ENCODE measurements around the gene CCR9.
A peak's percentile ranks its signal among the peaks of the same experiment; 100 is the strongest.

Gene CCR9

DNA sequence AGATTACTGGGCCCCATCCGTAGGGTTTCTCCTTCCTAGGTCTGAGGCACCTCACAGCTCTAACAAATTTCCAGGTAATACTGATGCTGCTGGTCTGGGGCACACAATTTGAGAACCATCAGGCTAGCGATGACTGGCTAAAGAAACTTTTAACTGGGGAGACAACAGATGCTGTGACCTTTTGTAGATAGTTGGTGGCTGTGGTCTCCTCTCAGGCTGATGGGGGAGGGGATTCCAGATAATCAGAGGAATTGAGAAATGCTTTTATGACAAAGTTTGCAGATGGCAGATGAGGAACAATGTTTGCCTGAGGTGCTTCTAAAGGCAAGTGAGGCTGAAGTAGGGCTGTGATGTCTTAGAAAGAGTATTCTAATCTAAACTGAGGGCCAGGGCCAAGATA lies 13.8 kb upstream of the CCR9 start:
- no peak for DNase-seq (ENCODE audit: low read depth)

DNA sequence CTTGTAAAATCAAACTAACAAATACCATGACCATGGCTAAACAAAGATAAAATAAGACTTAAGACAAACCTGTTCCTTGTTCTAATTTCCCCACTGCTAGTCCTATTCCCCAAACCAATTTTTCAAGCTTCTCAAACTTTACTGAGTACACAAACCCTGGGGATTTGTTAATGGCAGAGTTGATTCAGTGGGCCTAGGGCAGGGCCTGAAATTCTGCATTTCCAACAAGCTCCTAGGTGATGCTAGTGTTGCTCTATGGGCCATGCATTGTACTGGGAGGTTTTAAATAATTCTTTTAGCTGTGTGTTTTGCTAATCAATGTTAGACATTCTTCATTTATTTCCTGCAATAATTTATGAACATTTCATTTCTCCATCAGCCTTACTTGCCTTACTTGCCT lies 13.3 kb upstream of the CCR9 start:
- DNase-seq (ENCODE audit: low read depth), result no peak

DNA sequence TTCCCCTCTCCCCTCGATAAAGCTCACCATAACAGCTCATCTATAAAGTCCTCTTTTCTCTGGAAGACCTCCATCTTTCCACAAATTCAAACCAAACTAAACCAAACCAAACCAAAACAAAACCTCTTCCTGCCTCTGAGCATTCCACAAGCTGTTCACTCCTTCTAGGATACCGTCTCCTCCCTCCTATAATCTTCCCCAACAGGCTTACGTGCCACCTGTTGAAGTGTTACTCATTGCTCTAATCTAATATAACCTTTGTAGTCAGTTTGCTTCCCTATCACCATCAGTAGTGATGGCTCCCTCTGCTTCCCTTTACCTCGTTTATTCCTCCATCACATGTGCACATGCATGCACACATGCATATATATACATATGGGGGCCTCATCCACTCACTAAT lies 12.7 kb upstream of the CCR9 start:
- DNase-seq (ENCODE audit: low read depth), result no peak

DNA sequence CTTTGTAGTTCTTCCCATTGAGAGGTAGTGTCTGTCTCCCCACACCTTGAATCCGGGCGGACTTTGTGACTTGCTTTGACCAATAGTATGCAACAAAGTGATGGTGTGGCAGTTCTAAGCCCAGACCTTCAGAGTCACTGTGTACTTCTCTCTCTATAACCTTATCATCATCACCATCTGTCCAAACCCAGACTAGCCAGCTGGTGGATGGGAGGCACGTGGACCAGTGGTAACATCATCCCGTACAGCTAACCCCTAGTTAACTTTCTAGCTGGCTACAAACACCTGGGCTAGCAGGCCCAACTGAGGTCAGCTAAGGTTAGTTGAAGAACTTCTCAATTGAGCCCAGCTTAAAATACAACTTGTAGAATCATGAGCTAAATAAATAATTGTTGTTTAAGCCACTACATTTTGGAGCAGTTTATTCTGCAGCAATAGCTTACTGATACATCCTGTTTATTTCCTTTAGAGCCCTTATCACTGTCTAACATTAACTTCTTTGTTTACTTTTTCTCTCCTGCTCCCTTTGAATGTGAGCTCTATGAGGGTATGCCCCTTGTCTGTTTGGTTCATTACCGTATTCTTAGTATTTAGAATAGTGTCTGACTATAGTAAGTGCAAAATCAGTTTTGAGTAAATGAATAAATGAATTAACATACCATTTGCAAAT lies 11.5 kb upstream of the CCR9 start:
- no peak for DNase-seq (ENCODE audit: low read depth)

DNA sequence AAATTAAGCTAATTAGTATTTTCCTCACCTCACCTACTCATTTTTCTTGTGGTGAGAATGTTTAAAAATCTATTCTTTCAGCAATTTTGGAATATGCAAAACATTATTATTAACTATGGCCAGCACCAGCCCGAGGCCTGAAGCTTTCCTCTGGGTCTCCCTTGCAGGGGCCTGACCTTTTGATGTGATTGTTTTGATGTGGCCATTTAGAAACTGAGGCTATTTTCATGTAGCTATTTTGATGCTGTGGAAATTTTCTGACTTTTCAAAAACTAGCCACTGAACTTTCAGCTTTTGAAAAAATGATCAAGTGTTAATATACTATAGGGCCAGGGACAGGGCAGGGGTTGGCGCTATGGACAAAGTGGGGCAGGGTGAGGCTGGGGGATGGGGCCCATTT lies 8.2 kb upstream of the CCR9 start:
- no peak for DNase-seq (ENCODE audit: low read depth)

DNA sequence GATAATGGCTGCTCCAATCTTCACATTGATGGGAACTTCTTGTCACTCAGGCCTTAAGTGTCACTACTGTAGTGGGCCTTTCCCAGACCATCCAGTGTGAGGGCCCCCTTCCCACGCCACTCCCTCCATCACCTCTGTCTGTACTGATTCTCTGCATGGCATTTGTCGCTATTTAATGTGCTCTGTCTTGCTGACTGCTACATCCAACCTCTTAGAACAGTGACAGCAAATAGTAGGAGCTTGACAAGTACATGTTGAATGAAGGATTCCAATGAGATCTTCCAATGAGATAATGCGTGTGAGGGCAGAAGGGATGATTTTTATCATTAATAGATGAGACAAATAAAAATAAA lies 5.6 kb upstream of the CCR9 start:
- DNase-seq (ENCODE audit: low read depth), result no peak

DNA sequence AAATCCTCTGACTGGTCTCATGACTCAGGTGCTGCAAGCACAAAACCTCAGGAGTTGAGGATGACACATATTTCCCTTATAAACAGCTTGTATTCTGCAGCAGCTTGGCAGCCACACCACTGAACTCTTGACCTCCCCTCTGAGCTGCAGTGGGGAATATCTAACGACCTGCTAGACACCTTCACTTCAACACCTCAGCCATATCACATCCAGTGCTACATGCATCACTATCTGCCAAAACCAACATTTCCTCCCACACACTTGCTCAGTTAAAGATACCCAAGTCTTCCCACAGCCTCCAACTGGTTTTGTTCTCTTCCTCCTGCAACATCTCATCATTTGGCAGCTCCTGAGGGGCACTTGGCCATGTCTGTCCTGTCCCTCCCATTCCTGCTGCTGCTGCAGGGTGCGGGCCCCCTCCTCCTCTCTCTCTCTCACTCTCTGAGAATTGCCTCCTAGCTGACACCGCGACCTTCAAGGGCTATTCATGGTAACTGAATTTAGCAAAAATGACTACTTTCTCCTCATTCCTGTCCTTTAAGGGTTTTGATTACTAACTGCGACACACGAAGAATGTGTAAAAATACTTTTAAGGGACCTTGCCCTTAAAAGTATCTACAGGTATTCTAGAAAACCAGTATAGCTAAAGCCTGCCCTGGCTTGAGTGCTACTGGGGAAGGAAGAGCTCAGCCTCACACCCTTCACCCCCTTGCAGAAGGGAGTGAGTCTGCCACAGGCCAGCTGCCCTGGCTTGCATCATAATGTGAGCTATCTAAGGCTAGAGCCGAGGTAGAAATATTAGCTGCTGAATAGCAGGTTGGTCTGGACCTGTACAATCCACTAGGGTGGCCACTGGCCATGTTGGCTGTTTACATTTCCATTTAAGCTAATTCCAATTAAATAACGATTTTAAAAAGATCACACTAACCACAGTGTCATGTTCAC lies 5.0 kb upstream of the CCR9 start:
- peak; percentile 8 for DNase-seq (ENCODE audit: low read depth)

DNA sequence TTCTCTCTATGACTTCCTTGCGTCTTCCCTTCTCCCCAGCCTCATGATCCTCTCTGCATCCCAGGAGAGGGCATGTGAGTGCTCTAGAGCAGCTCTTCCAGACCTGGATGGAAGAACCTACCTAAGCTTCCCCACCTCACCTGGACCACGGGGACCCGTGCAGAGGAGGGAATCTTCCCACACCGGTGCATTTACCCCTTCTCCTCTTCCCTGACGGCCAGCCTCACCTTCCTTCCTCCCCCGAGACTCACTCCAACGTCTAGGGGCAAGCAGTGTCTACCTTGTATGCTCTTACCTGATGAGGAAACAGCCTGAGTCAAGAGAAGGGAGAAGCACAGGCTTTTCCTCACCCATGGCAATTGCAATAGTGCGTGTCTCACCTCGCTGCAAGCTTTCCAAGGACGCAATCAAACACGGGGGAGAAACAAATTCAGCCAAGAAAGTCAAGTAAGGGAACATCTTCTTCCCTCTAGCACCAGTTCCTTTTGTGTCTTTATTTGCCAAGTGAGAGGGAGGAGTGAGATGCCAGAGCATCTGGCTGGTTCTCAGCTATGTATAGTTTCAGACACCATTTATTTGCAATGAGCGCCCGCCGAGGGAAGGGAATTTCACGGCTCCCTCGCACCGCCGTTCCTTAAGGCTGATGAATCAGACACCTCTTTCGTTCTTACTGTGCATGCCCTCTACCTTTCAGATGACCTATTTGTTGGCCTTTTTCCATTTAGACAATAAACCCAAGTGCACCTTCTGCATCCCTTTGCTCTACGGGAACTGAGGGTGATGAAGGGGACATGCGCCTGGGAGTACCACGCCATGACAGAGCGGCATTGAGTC lies 1.8 kb upstream of the CCR9 start:
- no peak for DNase-seq (ENCODE audit: low read depth)

DNA sequence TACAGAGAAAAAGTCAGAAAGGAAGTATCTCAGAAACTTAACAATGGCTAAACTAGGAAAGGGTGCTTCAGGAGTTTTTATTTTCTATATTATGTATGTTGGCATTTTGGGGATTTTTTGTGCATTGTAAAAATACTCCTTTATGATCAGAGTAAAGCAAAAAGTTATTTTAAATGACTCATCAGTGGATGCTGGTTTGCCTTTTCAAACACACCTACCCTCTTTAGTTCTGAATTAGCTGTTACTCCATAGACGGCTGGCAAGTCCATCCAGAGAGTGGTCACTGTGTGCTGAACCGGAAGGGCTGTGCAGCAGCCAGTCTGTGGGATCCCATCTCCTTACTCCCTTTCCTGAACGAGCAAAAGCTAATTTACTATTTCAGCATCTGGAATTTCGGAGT lies 942 bp downstream of the CCR9 start:
- no peak for DNase-seq (ENCODE audit: low read depth)

DNA sequence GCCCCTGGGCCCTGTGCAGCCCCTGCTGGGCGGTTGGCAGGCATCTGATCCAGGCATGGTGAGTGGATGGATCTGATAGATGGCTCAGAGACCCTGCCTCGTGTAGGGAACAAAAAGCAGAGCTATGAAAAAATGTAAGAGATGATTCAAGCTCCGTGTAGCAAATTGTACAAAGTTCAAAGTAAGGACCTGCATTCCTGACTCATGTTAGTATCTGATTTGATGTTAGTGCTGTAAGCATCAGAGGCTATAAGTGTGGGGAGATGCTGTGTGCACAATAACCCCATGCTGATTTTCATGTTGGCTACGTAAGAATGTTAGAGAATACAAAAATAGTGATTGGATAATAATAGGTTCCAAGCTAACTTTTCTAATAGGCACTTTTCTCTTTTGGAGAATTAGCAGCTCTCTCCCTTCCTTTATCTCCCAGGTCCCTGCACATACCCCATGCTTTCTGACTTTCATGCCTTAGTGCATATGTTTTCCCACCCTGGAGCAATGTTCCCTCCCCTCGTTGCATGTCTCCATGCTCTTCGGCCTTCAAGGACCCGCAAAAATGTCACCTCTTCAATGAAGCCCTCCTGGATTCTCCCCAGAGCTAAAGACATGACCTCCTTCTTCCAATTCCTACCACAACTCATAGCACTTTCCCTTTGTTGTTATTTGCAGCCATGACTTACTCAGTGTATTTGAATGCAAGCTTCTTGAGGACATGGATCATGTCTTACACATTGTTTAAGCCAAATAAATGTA lies 1.6 kb downstream of the CCR9 start:
- DNase-seq (ENCODE audit: low read depth), result no peak

DNA sequence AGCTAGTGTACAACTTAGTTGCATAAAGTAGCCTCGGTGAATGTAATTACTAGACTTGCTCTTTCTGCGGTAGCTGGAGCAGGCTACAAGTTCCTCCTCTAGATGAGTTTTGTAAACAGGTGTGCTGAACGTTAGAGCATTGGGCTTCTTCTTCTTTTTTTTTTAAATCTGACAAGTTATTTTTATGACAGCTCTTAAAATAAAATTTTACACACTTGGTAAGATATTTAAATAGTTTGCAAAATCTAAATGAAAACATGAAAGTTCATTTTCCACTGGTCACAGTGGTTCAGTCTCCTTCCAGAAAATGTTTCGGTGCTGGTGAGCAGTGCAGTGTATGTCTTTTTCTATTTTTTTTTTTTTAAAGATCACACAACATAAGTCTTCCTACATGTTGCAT lies 3.0 kb downstream of the CCR9 start:
- no peak for DNase-seq (ENCODE audit: low read depth)

DNA sequence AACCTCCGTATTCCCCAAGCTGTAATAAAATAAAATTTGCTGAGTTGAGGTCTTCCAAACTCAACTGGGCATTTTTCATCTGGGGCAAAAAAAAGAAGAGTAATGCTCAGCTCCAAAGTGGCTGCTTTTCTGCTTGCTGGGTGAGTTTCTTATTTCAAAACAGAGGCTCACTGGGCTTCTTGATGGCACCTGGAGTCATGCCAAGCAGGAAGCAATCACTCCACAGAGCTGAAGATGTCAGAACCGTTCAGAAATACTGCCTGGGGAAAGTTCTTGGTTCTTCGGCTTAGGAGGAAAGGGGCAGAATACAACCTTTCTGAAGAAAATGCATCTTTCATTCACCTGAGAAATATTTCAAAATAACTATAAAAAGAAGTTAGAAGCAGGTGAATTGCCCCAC lies 4.1 kb downstream of the CCR9 start:
- no peak for DNase-seq (ENCODE audit: low read depth)

DNA sequence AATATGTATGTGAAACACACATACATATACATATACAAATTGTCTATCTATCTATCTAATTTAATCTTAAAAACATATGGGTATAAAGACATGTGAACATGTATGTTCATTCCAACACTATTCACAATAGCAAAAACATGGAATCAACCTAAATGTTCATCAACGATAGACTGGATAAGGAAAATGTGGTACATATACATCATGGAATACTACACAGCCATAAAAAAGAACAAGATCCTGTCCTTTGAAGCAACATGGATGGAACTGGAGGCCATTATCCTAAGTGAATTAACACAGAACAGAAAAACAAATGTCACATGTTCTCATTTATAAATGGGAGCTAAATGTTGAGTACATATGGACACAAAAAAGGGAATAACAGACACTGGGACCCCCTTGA lies 5.8 kb downstream of the CCR9 start:
- no peak for DNase-seq (ENCODE audit: low read depth)

DNA sequence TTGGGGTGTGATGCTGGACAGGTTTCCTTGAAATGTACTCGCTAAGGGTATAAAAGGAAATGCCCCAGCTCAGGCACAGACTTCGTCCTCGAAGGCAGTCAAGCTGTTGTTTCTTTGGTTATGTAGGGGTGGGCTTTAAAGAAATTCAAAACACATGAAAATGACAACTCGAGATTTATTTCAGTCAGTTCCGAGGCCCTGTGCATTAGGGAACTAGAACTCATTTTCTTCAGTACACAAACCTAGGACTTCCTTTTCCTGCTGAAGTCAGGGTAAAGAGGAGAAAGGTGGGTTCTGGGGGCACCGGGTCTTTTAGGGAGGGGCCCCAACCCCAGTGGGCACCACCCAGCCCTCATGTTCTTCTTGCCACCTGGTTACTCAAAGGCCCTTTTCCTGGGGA lies 7.7 kb downstream of the CCR9 start:
- no peak for DNase-seq (ENCODE audit: low read depth)

DNA sequence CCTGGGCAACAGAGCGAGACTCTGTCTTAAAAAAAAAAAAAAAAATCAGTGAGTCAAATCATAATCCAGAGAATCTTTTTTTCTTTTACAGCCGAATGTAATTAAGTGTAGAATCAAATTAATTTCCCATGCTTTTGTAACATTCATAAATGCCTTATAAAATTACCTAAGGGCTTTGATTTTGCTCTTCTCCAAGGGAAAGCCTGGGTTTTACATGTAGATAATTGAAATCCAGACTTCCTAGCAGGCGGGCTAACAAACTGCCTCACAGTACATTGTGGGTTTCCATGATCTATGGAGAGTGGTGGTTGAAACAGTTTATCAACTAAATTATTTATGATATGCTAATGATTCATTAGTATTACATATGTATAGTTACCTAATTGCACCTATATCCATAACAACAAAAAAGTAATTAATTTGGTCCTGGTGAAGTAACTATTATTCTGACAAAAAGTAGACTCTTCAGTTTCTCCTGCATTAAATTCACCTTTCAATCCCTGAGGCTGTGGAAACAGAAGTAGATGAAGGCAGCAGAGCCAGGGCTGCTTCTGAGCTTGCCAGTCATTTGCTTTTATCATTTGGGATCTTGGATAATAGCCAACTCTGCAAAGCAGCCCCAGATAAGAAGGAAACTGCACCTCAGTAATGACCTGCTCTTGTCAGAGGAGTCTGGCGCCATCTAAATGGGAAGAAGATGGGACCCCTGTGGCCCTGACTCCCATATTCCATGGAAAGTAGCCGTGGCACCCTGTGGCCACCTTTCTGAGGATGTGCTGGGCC lies 9.5 kb downstream of the CCR9 start:
- DNase-seq (ENCODE audit: low read depth), result no peak

DNA sequence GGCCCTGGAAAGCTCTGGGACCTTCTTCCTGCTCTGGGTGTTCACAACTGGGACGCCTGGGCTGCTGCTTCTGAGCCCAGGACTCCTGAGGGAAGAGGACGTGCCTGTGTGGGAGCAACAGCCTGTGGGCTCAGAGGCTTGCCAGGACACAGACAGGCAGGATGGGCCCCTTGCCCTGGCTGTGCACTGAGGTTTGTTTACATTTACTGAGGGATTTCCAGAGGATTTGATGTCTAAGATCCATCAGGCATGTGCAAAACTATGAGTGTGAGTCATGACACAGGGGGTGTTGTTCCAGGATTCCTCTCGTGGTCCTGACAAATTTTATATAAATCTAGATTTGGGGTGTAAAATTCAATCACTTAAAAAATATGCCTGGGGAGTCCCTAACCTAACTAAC lies 10.6 kb downstream of the CCR9 start:
- DNase-seq (ENCODE audit: low read depth), result no peak

DNA sequence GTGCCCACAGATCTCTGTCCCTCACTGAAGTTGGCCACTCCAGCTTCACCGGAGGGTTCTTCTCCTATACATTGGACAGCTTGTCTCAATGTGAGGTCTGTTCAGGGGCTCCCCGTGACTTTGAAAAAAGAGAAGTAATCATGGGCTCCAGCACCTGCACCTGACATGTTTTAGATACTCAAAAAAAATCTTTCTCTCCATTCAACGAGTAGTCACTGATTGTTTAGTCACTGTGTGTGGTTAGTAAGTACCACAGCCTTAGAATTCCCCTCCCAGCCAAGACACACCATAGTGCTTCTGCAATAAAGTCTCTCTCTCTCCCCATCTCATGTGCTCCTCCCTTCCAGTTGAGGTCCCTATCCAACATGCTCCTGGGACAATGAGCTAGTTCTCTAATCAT lies 18.6 kb downstream of the CCR9 start:
- DNase-seq (ENCODE audit: low read depth), result no peak

DNA sequence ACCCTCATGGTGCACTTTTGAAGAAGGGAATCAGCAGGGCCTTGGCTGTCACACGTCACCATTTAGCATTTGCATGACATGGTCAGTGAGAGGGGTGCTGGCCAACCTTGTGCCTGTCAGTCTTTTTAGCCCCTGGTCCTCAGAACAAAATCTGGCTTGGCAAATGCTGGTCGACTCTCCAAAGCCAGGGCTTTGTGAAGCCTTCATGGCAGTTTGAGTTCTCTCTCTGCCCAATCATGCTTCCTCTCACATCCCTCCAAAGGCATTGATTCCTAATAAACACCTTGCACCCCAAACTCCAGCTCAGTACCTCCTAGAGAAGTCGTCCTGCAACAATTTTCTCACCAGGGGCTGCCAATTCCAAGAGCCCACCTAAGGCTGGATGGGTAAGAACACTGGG lies 19.4 kb downstream of the CCR9 start:
- DNase-seq (ENCODE audit: low read depth), result no peak

DNA sequence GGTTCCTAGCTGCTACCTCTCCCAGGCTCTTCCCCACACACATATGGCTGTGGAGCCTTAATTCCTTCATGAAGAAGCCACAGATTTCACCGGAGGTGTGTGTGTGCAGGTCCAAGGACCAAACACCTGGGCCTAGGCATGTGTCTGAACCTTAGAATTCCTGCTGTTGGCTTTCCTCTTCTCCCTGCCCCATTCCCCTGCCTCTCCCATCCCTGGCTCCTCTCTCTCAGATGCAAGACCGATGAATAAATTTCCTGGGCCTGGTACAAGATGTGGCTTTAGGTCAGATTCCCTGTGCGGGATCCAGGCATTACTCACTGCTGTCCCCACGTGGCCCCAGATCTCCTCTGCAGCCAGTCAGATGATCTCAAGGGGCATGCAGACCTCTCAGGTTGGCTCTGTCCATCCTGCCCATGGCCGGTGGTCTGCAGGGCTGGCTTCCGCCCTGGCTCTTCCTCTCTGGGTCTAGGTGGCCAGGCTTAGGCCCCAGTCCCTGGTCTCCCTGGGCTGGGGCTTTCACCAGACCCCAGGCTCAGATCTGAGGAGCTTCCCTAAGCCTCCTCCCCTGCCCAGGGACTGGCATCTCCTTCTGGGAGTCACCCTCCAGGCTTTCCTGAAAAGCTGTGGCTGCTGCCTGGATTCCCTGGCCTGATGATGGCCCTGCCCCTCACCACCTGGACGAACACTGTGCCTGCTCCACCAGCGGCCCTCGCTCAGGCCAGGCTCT lies 20.5 kb downstream of the CCR9 start:
- DNase-seq (ENCODE audit: low read depth), result no peak

Data from stimulated activated CD8-positive, alpha-beta memory T cell treated with anti-CD3 and anti-CD28 coated beads, Interleukin-15, amount 100 ng/mL, for 1 hour (primary cell).